ENCODE measurements around the gene PIK3CG.

GRCh38 chr7:106827626-106828025 is 37.5 kb upstream of the PIK3CG start:
- TF ChIP-seq CTCF (IDR thresholded peaks at IDR 0.05; ENCODE audit: insufficient read depth, low read length, poor library complexity, severe bottlenecking) (no peak), EZH2phosphoT487 (conservative IDR thresholded peaks at IDR 0.05; ENCODE audit: low read length) (no peak)
